Activated naive CD8-positive, alpha-beta T cell (primary cell): ENCODE results near the gene RBM22.
A peak's percentile ranks its signal among the peaks of the same experiment; 100 is the strongest.

ENCODE experiments used
- H3K27ac Mint-ChIP-seq: one replicate; pipeline ENCODE4 v1.8.0; 2021; ENCODE audit warnings: mixed read lengths
- H3K27me3 Mint-ChIP-seq: one replicate; pipeline ENCODE4 v1.8.0; 2021; ENCODE audit warnings: mixed read lengths
- H3K36me3 Mint-ChIP-seq: one replicate; pipeline ENCODE4 v1.8.0; 2021; ENCODE audit warnings: mixed read lengths
- H3K4me1 Mint-ChIP-seq: one replicate; pipeline ENCODE4 v1.8.0; 2021; ENCODE audit warnings: low read depth, mixed read lengths
- H3K4me3 Mint-ChIP-seq: one replicate; pipeline ENCODE4 v1.8.0; 2021; ENCODE audit warnings: mild to moderate bottlenecking, mixed read lengths
- H3K9me3 Mint-ChIP-seq: one replicate; pipeline ENCODE4 v1.8.0; 2021; ENCODE audit warnings: low read depth, mixed read lengths

The RBM22 gene

GRCh38 chr5:150694612-150695011 is 6.2 kb downstream of the RBM22 start:
- Mint-ChIP-seq H3K4me1 (peaks cover 3% of the 10 kb centered on the region), H3K9me3 (no peaks in the 10 kb centered on the region), H3K27ac (no peak overlapping the region), H3K36me3 (peaks cover 8% of the 10 kb centered on the region), H3K27me3 (no peaks in the 10 kb centered on the region), H3K4me3 (no peak overlapping the region)

DNA sequence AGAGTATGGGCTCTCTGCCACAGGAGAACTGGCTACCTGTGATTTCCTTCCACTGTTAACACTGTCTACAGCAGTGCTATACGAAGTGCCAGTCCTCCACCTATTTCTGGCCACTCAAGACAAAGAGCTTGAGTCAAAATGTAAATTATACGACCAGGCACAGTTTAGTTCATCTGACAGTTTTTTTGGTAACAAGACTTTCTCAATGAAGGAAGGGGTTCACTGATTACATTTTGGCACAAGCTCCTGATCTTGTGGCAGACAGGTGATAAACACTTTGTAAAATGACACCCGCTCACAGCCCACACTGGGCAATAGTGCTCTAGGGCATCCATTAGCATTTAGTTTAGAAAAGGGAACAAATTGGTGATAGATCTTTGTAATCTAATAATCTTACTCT is 8.6 kb downstream of the RBM22 start:
- Mint-ChIP-seq H3K4me1 (no peaks in the 10 kb centered on the region), H3K27me3 (no peaks in the 10 kb centered on the region), H3K27ac (no peak overlapping the region), H3K36me3 (peaks cover 8% of the 10 kb centered on the region), H3K9me3 (no peaks in the 10 kb centered on the region), H3K4me3 (no peak overlapping the region)

DNA sequence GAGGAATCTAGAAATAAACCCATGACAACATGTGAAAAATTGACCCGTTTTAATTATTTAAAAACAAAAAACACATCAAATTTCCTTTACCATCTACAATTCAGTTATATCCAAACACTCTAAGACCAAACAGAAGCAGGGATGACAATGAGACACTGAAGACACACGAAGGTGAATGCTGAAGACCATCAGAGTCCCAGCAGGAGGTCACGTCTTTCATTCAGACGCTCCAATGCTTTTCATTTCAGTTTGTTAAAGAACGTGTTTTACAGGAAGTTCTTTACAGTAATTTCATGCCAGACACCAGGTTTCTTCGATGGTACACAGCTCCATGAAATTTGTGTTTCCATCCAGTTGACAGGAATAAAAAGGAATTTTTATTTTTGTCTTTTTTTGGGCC is 10.1 kb downstream of the RBM22 start:
- H3K9me3 Mint-ChIP-seq = no peaks in the 10 kb centered on the region

GRCh38 chr5:150689120-150689519 is 11.7 kb downstream of the RBM22 start:
- no peak overlapping the region for H3K27ac Mint-ChIP-seq
- H3K36me3 Mint-ChIP-seq = peaks cover 6% of the 10 kb centered on the region
- H3K9me3 Mint-ChIP-seq = no peaks in the 10 kb centered on the region
- H3K4me3 Mint-ChIP-seq = no peak overlapping the region
- H3K4me1 Mint-ChIP-seq = no peaks in the 10 kb centered on the region
- no peaks in the 10 kb centered on the region for H3K27me3 Mint-ChIP-seq

More for the DNA sequence above, 10.1 kb downstream of the RBM22 start:
- Mint-ChIP-seq H3K27me3 (no peaks in the 10 kb centered on the region), H3K36me3 (peaks cover 6% of the 10 kb centered on the region), H3K27ac (no peak overlapping the region), H3K4me3 (no peak overlapping the region), H3K4me1 (no peaks in the 10 kb centered on the region)

GRCh38 chr5:150676578-150676977 is 24.3 kb downstream of the RBM22 start:
- Mint-ChIP-seq H3K27ac (no peak overlapping the region), H3K9me3 (no peaks in the 10 kb centered on the region), H3K4me3 (no peak overlapping the region), H3K36me3 (peaks cover 7% of the 10 kb centered on the region), H3K4me1 (peaks cover 2% of the 10 kb centered on the region), H3K27me3 (no peaks in the 10 kb centered on the region)

- H3K27me3 Mint-ChIP-seq = peaks cover 9% of the 10 kb centered on the region
- H3K4me1 Mint-ChIP-seq = peaks cover 6% of the 10 kb centered on the region
- no peaks in the 10 kb centered on the region for H3K9me3 Mint-ChIP-seq
- H3K36me3 Mint-ChIP-seq = peaks cover 2% of the 10 kb centered on the region
- no peak overlapping the region for H3K4me3 Mint-ChIP-seq
- H3K27ac Mint-ChIP-seq = no peak overlapping the region
Observed at GRCh38 chr5:150675069-150675468, 25.8 kb downstream of the RBM22 start.

GRCh38 chr5:150674341-150674821 is 26.5 kb downstream of the RBM22 start:
- no peak overlapping the region for H3K27ac Mint-ChIP-seq
- no peak overlapping the region for H3K4me3 Mint-ChIP-seq
- H3K27me3 Mint-ChIP-seq = peaks cover 12% of the 10 kb centered on the region
- H3K36me3 Mint-ChIP-seq = peaks cover 2% of the 10 kb centered on the region
- H3K4me1 Mint-ChIP-seq = peaks cover 6% of the 10 kb centered on the region
- H3K9me3 Mint-ChIP-seq = no peaks in the 10 kb centered on the region

- no peak overlapping the region for H3K27ac Mint-ChIP-seq
- no peaks in the 10 kb centered on the region for H3K9me3 Mint-ChIP-seq
- H3K36me3 Mint-ChIP-seq = peaks cover 2% of the 10 kb centered on the region
- peaks cover 6% of the 10 kb centered on the region for H3K4me1 Mint-ChIP-seq
- peaks cover 13% of the 10 kb centered on the region for H3K27me3 Mint-ChIP-seq
- H3K4me3 Mint-ChIP-seq = peak overlapping the region; percentile 82
Observed at GRCh38 chr5:150672884-150673275, 28.0 kb downstream of the RBM22 start.

DNA sequence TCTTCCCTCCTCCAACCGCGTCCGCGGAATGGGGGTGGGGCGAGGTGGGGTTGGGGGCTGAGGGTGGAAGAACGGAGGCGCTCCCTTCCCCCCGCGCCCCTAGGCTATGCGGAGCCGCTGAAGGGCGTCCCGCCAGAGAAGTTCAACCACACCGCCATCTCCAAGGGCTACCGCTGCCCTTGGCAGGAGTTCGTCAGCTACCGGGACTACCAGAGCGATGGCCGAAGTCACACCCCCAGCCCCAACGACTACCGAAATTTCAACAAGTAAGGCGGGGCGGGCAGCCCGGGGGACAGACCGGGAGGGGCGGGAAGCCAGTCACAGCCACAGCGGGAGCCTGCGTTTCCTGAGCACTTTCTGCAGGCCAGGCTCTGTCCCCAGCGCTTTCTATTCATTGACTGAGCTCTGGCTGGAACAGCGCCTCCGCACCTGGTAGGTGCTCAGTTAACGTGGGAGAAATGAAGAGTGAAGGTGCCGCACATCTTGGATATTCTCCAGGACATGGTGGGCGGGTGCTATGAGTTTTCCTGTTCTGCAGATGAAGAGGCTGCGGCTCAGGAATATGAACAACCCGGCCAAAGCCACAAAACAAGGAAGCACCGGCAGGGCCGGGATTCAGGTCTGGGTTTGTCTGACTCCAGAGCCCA is 28.5 kb downstream of the RBM22 start:
- Mint-ChIP-seq H3K4me1 (peaks cover 6% of the 10 kb centered on the region), H3K36me3 (no peaks in the 10 kb centered on the region), H3K27ac (no peak overlapping the region)

DNA sequence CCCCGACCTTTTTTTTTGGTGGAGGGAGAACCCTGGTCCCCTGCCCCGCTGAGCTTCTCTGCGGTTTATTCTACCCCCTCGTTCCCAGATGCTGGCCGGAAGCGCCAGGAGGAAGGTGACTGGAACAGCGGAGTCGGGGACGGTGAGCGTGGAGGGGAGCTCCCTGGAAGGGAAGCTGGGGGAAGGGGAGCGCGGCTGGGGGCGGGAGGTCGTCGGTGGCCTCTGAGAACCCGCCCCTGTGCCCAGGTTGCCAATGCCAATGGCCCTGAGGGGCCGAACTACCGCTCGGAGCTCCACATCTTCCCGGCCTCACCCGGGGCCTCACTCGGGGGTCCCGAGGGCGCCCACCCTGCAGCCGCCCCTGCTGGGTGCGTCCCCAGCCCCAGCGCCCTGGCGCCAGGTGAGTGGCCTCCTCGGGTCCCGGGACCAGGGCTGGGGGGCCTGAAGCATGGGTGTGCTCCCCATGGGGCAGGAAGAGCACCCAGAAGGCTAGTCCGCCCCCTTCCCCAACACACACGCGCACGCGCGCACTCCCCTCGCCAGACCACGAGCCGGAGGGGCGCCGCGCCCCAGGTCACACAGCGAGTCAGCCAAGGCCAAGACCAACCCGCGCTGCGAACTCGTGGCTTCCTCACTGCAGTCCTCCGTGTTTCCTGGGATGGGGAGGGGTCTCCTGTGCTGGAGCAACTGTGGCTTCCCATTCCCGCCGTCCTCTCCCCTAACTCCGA is 29.2 kb downstream of the RBM22 start:
- H3K27me3 Mint-ChIP-seq = peaks cover 13% of the 10 kb centered on the region
- no peaks in the 10 kb centered on the region for H3K9me3 Mint-ChIP-seq
- H3K4me1 Mint-ChIP-seq = peaks cover 6% of the 10 kb centered on the region
- peak overlapping the region; percentile 82 for H3K4me3 Mint-ChIP-seq
- no peak overlapping the region for H3K27ac Mint-ChIP-seq
- no peaks in the 10 kb centered on the region for H3K36me3 Mint-ChIP-seq

More for the DNA sequence above, 28.5 kb downstream of the RBM22 start:
- H3K9me3 Mint-ChIP-seq = no peaks in the 10 kb centered on the region
- H3K4me3 Mint-ChIP-seq = peak overlapping the region; percentile 82
- H3K27me3 Mint-ChIP-seq = peaks cover 13% of the 10 kb centered on the region

DNA sequence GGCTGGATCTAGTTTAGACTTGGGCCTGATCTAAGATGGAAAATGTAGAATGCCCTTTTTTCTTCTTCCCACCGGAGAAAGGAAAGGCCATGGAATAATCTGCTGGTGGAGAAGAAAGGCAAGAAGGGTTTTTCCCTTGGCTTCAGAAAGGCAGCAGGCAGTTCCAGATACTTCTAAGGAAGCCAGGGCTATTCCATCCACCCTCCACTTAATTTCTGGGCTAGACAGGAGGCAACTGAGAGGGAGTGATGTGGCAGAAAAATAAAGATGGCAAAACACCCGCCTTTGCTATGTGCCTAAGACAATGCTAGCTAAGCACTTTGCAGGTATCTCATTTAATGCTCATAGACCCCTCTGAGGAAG is 29.9 kb downstream of the RBM22 start:
- Mint-ChIP-seq H3K9me3 (no peaks in the 10 kb centered on the region), H3K4me3 (peak overlapping the region; percentile 74), H3K27me3 (peaks cover 13% of the 10 kb centered on the region)

DNA sequence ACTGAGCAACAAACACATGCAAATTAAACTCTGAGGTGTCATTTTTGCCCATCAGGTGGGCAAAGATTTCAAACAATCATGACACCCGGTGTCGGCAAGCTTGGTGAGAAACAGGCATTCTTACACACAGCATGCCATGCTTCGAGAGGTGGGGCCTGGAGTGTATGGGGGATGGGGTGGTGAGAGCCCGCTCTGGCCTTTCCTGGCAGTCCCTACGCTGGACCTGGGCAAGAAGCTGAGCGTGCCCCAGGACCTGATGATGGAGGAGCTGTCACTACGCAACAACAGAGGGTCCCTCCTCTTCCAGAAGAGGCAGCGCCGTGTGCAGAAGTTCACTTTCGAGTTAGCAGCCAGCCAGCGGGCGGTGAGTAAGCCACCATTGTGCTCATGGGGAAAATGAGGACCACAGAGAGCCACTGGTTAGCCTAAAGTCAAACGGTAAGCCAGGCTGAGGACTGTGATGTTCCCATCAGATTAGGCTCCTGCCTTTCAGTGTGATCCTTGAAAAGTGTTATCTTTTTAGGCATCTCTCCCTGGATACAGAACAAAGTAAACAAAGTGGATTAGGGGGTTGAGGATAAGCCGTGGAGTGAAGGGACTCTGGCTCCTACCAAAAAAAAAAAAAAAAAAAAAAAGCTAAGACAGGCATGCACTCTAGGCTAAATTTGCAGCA is 30.5 kb downstream of the RBM22 start:
- peaks cover 13% of the 10 kb centered on the region for H3K27me3 Mint-ChIP-seq
- H3K4me3 Mint-ChIP-seq = peak overlapping the region; percentile 74
- peaks cover 6% of the 10 kb centered on the region for H3K4me1 Mint-ChIP-seq
- H3K36me3 Mint-ChIP-seq = no peaks in the 10 kb centered on the region
- H3K9me3 Mint-ChIP-seq = no peaks in the 10 kb centered on the region
- H3K27ac Mint-ChIP-seq = no peak overlapping the region

More for the DNA sequence above, 29.9 kb downstream of the RBM22 start:
- Mint-ChIP-seq H3K4me1 (peaks cover 6% of the 10 kb centered on the region), H3K27ac (no peak overlapping the region), H3K36me3 (no peaks in the 10 kb centered on the region)

DNA sequence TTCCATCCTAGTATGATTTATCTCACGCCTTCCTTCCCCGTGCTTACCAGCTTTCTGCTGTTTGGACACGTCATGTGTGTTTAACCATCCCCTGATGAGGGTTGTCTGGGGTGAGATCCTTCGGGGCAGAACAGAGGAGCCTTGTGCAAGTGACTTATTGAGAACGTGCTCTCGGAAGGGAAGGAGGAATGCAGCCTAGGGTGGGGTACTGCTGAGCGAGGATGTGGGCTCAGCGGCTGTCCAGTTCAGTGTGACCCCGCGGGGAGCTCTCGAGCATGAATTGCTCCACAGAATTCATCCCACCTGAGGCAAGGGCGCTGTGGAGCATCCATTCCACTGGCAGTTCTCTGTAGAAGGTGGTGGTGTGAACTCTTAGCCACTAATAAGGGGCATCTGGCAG is 35.8 kb downstream of the RBM22 start:
- Mint-ChIP-seq H3K4me3 (no peak overlapping the region), H3K36me3 (no peaks in the 10 kb centered on the region), H3K4me1 (no peaks in the 10 kb centered on the region), H3K9me3 (no peaks in the 10 kb centered on the region), H3K27ac (no peak overlapping the region), H3K27me3 (peaks cover 6% of the 10 kb centered on the region)

DNA sequence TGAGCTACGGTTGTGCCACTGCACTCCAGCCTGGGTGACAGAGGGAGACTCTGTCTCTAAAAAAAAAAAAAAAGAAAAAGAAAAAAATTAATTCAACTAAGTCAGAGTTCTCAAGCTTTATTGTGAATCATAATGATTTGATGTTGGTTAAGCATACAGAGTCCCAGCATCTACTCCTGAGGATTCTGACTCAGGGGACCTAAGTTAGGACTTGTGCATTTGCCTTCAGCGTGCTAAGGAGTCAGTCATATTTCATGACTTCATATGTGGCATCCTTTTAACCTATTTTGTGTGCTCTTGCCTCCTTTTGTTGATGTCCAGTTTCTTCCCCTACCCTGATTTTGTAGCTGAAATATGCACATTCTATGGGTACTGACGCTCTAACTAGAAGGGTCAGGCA is 36.9 kb downstream of the RBM22 start:
- H3K36me3 Mint-ChIP-seq = no peaks in the 10 kb centered on the region

More for the DNA sequence above, 36.9 kb downstream of the RBM22 start:
- no peak overlapping the region for H3K27ac Mint-ChIP-seq
- peaks cover 2% of the 10 kb centered on the region for H3K27me3 Mint-ChIP-seq
- H3K4me1 Mint-ChIP-seq = no peaks in the 10 kb centered on the region
- no peak overlapping the region for H3K4me3 Mint-ChIP-seq
- no peaks in the 10 kb centered on the region for H3K9me3 Mint-ChIP-seq
